Measurements from ENCODE around the gene SLC22A15.

The SLC22A15 gene

GRCh38 chr1:116066868-116067565, 90.7 kb downstream of the SLC22A15 start:
- H3K4me3 ChIP-seq (ENCODE audit: low read depth, low read length), result no peak overlapping the region
- CTCF ChIA-PET, result interaction anchor here (1.7 kb wide), 1 partner anchor 72 kb away, joined by 8 read pairs; no protein-coding TSS in a partner anchor
- peak; percentile 21 for DNase-seq (ENCODE audit: low read depth, low spot score)
- POLR2A ChIA-PET, result interaction anchor here (1.1 kb wide), 1 partner anchor 56 kb away, joined by 3 read pairs; no protein-coding TSS in a partner anchor
- TF ChIP-seq CTCF (IDR thresholded peaks at IDR 0.05; ENCODE audit: insufficient read depth, low read length, missing control alignments), result no peak

GRCh38 chr1:116067566-116067890, 91.2 kb downstream of the SLC22A15 start:
- POLR2A ChIA-PET, result interaction anchor here (1.1 kb wide), 1 partner anchor 56 kb away, joined by 3 read pairs; no protein-coding TSS in a partner anchor
- no peak overlapping the region for H3K4me3 ChIP-seq (ENCODE audit: low read depth, low read length)
- TF ChIP-seq CTCF (IDR thresholded peaks at IDR 0.05; ENCODE audit: insufficient read depth, low read length, missing control alignments), result no peak
- DNase-seq (ENCODE audit: low read depth, low spot score), result peak; percentile 12
- CTCF ChIA-PET, result interaction anchor here (1.7 kb wide), 1 partner anchor 72 kb away, joined by 8 read pairs; no protein-coding TSS in a partner anchor

GRCh38 chr1:116075575-116075974, 99.3 kb downstream of the SLC22A15 start:
- DNase-seq (ENCODE audit: low read depth, low spot score), result no peak
- no peak overlapping the region for H3K4me3 ChIP-seq (ENCODE audit: low read depth, low read length)
- no peak for TF ChIP-seq CTCF (IDR thresholded peaks at IDR 0.05; ENCODE audit: insufficient read depth, low read length, missing control alignments)
- ChIA-PET POLR2A (no interaction called here), CTCF (no interaction called here)

- no peak for TF ChIP-seq CTCF (IDR thresholded peaks at IDR 0.05; ENCODE audit: insufficient read depth, low read length, missing control alignments)
- no peak overlapping the region for H3K4me3 ChIP-seq (ENCODE audit: low read depth, low read length)
- no peak for DNase-seq (ENCODE audit: low read depth, low spot score)
- CTCF ChIA-PET, result no interaction called here
- POLR2A ChIA-PET, result no interaction called here
Observed at GRCh38 chr1:116075990-116076389, 99.7 kb downstream of the SLC22A15 start.

GRCh38 chr1:116076831-116077230, 100.5 kb downstream of the SLC22A15 start:
- CTCF ChIA-PET, result no interaction called here
- no peak overlapping the region for H3K4me3 ChIP-seq (ENCODE audit: low read depth, low read length)
- TF ChIP-seq CTCF (IDR thresholded peaks at IDR 0.05; ENCODE audit: insufficient read depth, low read length, missing control alignments), result no peak
- DNase-seq (ENCODE audit: low read depth, low spot score), result no peak
- POLR2A ChIA-PET, result no interaction called here

GRCh38 chr1:116078699-116079223, 102.4 kb downstream of the SLC22A15 start:
- no peak for TF ChIP-seq CTCF (IDR thresholded peaks at IDR 0.05; ENCODE audit: insufficient read depth, low read length, missing control alignments)
- POLR2A ChIA-PET, result no interaction called here
- CTCF ChIA-PET, result no interaction called here
- no peak overlapping the region for H3K4me3 ChIP-seq (ENCODE audit: low read depth, low read length)
- DNase-seq (ENCODE audit: low read depth, low spot score), result no peak

Measured in AG04449 (cell line).